Activated effector memory CD4-positive, alpha-beta T cell treated with anti-CD3 and anti-CD28 coated beads, Interleukin-2, amount 50 U/mL, for 16 hours (primary cell): Measurements from ENCODE around the gene GARIN5B.
"Not testable (repeated sequence)": the region's sequence is repeated elsewhere in the genome, so short reads cannot be mapped to it uniquely, and the experiment has no call there.

Experiments
- DNase-seq: peaks from one replicate; pipeline ENCODE4 v3.0.0-alpha.2; 2020

GARIN5B gene

GRCh38 chr19:55362990-55363716, at the start of gene GARIN5B:
Gene GARIN5B, minus strand, starts transcription at chr19:55363260. Its CDS starts 194 bp downstream, at chr19:55363066.
- DNase-seq: no peak

DNA sequence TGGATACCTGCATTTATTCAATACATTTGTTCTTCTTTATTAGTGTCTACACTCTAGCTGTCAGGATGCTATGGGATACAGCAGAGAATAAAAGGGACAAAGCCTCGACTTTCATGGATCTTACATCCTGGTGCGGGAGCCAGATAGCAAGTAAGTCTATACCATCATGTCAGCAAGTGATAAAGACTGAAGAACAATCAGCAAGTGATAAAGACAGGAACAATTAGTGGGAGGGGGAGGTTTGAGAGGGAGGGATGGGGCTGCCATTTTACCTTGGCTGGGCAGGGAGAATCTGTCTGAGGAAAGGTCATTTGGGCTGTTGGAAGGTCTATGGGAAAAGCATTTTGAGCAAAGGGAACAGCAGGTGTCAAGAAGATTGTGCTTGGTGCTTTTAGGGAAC, 47.1 kb upstream of the GARIN5B start:
- DNase-seq: no peak

DNA sequence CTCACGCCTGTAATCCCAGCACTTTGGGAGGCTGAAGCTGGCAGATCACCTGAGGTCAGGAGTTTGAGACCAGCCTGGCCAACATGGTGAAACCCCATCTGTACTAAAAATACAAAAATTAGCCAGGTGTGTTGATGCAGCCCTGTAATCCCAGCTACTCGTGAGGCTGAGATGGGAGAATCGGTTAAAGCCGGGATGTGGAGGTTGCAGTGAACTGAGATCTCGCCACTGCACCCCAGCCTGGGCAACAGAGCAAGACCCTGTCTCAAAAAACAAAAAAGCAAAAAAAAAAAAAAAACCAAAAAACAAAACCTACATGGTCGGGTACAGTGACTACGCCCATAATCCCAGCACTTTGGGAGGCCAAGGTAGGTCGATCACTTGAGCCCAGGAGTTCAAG, 46.1 kb upstream of the GARIN5B start:
- not testable (repeated sequence) for DNase-seq

DNA sequence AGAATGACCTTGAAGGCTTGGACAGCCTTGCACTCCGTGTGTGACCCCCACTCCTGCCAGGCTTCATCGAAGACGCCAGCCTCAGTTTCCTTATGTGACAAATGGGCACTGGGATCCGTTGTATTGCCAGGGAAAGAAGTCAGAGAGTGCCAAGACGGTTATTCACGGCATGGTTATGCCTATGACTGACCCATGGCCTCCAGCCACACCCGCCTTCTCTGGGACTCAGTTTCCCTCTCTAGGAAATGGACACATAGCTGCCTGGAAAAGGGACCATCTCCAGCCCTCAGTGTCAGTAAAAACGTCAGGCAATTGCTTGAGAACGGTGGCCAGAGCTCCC, 45.4 kb upstream of the GARIN5B start:
- no peak for DNase-seq

- DNase-seq: peak; percentile 99
Measured at GRCh38 chr19:55407800-55408532, 44.9 kb upstream of the GARIN5B start.

- not testable (repeated sequence) for DNase-seq
Measured at GRCh38 chr19:55407550-55407799, 44.4 kb upstream of the GARIN5B start, which contains the start of gene UBE2S. Gene UBE2S, minus strand, starts transcription at chr19:55407788. Its CDS starts 199 bp downstream, at chr19:55407589.

- peak; percentile 80 for DNase-seq
Measured at GRCh38 chr19:55406826-55407549, 43.9 kb upstream of the GARIN5B start.

GRCh38 chr19:55406091-55406825, 43.2 kb upstream of the GARIN5B start:
- no peak for DNase-seq

- no peak for DNase-seq
Measured at GRCh38 chr19:55405638-55406037, 42.6 kb upstream of the GARIN5B start.

- no peak for DNase-seq
Measured at GRCh38 chr19:55402509-55402908, 39.4 kb upstream of the GARIN5B start.

DNA sequence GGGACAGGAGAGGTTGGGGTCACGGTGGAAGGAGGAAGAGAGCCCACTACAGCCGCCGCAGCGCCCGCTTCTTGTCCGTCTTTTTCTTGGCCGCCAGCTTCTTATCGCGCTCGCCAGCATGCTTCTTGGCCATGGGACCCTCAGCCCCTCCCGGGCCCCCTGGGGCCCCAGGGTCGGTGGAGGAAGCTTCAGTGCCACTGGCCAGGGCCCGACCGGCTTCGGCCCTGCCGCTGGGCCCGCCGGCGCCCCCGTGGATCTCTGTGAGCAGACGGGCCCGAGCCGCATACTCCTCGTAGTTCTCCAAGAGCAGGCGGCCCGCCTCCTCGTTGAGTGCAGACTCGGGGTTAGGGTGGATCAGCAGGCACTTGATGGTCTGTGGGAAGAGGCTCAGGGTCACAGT, 38.3 kb upstream of the GARIN5B start:
- DNase-seq: not testable (repeated sequence)

GRCh38 chr19:55400281-55401087, 37.4 kb upstream of the GARIN5B start:
- no peak for DNase-seq

GRCh38 chr19:55398200-55398925, 35.3 kb upstream of the GARIN5B start:
- DNase-seq: no peak

- DNase-seq: no peak
Measured at GRCh38 chr19:55392820-55393761, 30.0 kb upstream of the GARIN5B start.

GRCh38 chr19:55391702-55392615, 28.9 kb upstream of the GARIN5B start:
- no peak for DNase-seq

- no peak for DNase-seq
Measured at GRCh38 chr19:55391191-55391670, 28.2 kb upstream of the GARIN5B start.

- no peak for DNase-seq
Measured at GRCh38 chr19:55390461-55390880, 27.4 kb upstream of the GARIN5B start.

DNA sequence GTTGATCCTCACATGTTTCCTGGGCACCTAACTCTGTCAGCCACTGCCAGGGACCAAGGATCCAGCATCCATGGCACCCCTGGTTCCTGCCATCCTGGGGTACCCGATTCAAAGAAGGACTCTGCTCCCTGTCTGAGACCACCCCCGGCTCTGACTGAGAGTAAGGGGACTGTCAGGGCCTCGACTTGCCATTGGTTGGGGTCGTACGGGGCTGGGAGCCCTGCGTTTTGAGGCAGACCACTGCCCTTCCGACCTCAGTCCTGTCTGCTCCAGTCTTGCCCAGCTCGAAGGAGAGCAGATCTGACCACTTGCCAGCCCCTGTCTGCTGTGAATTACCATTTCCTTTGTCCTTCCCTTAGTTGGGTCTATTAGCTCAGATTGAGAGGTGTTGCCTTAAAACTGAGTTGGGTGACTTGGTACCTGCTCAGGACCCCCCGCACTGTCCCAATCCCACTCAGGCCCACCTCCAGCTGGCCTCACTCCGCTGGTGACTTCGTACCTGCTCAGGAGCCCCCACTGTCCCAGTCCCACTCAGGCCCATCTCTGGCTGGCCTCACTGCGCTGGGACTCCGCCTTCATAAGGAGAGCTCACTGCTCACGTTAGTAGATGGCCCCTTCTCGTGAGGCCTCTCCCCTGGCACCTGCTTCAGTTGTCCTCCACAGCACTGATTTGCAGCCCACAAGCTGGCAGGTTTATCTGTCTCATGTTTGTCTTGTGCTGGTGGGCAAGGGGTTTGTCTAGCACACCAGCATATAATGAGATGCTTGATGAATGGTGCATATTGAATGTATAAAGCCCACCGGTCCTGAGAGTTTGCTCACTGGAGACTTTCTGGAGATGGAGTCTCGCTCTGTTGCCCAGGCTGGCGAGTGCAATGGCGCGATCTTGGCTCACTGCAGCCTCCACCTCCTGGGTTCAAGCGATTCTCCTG, 26.6 kb upstream of the GARIN5B start:
- no peak for DNase-seq
